Astrocyte (in vitro differentiated cells and primary cell): Measurements from ENCODE around the gene FAP. TPM values are rescaled to one million over a fixed set of nuclear protein-coding genes. Genes with fewer than 3 reads are reported as not detected.

ENCODE experiments used
- DNase-seq: peaks from one replicate; pipeline ENCODE4 v3.0.0-alpha.2; 2010; ENCODE audit warnings: low read depth
- FAIRE-seq: peaks from 2 replicates; lab custom pipeline; 2011; peaks lifted over from hg19 to GRCh38; lab: Jason Lieb, UNC
- H2AFZ ChIP-seq: 2 replicates; pipeline ENCODE4 v1.6.0; 2012; ENCODE audit warnings: low read depth, low read length, inconsistent platforms
- H3K27ac ChIP-seq: 2 replicates; pipeline ENCODE4 v1.5.1; 2011; ENCODE audit warnings: low read depth, low read length, inconsistent platforms
- H3K27me3 ChIP-seq: 2 replicates; pipeline ENCODE4 v1.6.0; 2011; ENCODE audit warnings: low read length, inconsistent platforms; ENCODE audit not compliant: insufficient read depth
- H3K36me3 ChIP-seq: 2 replicates; pipeline ENCODE4 v1.5.1; 2011; ENCODE audit warnings: low read length, inconsistent platforms; ENCODE audit not compliant: insufficient read depth
- H3K4me1 ChIP-seq: 2 replicates; pipeline ENCODE4 v1.5.1; 2011; ENCODE audit warnings: low read length, inconsistent platforms; ENCODE audit not compliant: insufficient read depth
- H3K4me2 ChIP-seq: 2 replicates; pipeline ENCODE4 v1.6.0; 2012; ENCODE audit warnings: low read length, inconsistent platforms
- H3K4me3 ChIP-seq: 2 replicates; pipeline ENCODE4 v1.5.1; 2011; ENCODE audit warnings: low read depth, mild to moderate bottlenecking, low read length, inconsistent platforms; ENCODE audit not compliant: insufficient read depth
- H3K79me2 ChIP-seq: 2 replicates; pipeline ENCODE4 v1.6.0; 2012; ENCODE audit warnings: mild to moderate bottlenecking, low read length, inconsistent platforms; ENCODE audit not compliant: insufficient read depth
- H3K9ac ChIP-seq: 2 replicates; pipeline ENCODE4 v1.6.0; 2012; ENCODE audit warnings: mild to moderate bottlenecking, low read length, inconsistent platforms
- H3K9me3 ChIP-seq: 2 replicates; pipeline ENCODE4 v1.5.1; 2012; ENCODE audit warnings: low read depth, mild to moderate bottlenecking, low read length, inconsistent platforms; ENCODE audit not compliant: insufficient read depth
- H4K20me1 ChIP-seq: 2 replicates; pipeline ENCODE4 v1.6.0; 2012; ENCODE audit warnings: low read length, inconsistent platforms; ENCODE audit not compliant: insufficient read depth
- H3K27ac Mint-ChIP-seq: one replicate; pipeline ENCODE4 v1.8.0; 2021; ENCODE audit warnings: mild to moderate bottlenecking, mixed read lengths; ENCODE audit not compliant: unreplicated experiment
- H3K27me3 Mint-ChIP-seq: one replicate; pipeline ENCODE4 v1.8.0; 2021; ENCODE audit warnings: low read depth, mixed read lengths; ENCODE audit not compliant: unreplicated experiment
- H3K36me3 Mint-ChIP-seq: one replicate; pipeline ENCODE4 v1.8.0; 2021; ENCODE audit warnings: low read depth, mixed read lengths; ENCODE audit not compliant: unreplicated experiment
- H3K4me1 Mint-ChIP-seq: one replicate; pipeline ENCODE4 v1.8.0; 2021; ENCODE audit warnings: low read depth, mixed read lengths; ENCODE audit not compliant: unreplicated experiment
- H3K4me3 Mint-ChIP-seq: one replicate; pipeline ENCODE4 v1.8.0; 2021; ENCODE audit warnings: mild to moderate bottlenecking, moderate library complexity, mixed read lengths; ENCODE audit not compliant: unreplicated experiment
- H3K9me3 Mint-ChIP-seq: one replicate; pipeline ENCODE4 v1.8.0; 2021; ENCODE audit warnings: mild to moderate bottlenecking, mixed read lengths; ENCODE audit not compliant: unreplicated experiment
- EZH2 ChIP-seq: IDR thresholded peaks from 2 replicates; pipeline ENCODE4 v1.6.1; 2012; ENCODE audit warnings: mild to moderate bottlenecking, low read length, inconsistent platforms; ENCODE audit not compliant: insufficient read depth
- total RNA-seq: library from RNA; stranded (reverse); gene quantifications from 2 replicates; pipeline ENCODE4 v1.2.1, GENCODE V29; 2021
- TF ChIP-seq, protein P1 (sequence below): IDR thresholded peaks from 2 replicates; pipeline ENCODE4 v1.5.1; 2011; ENCODE audit warnings: low read depth, mild to moderate bottlenecking, inconsistent platforms, low read length, moderate library complexity; ENCODE audit not compliant: insufficient read depth

The FAP gene
- total RNA-seq, 1 donor from 2014 or later, result 1.3 TPM

DNA sequence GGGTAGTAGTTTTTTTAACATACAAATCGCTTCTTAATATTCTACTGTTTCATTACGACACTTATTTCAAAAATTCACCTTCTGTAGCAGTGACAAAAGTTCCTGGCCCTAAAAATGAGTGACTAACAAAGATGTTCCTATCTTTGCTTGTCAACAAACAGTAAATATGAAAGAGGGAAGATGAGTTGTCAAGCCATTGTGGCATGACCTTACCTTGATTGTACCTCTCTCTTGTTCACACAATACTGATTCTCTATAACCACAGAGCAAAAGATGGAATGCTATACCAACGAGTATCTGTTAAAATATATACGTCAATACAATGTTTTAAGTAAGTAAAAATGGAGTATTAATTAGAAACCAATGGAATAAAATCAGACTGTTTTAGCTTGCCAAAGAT, 76.5 kb downstream of the FAP start:
- TF ChIP-seq, protein P1, sequence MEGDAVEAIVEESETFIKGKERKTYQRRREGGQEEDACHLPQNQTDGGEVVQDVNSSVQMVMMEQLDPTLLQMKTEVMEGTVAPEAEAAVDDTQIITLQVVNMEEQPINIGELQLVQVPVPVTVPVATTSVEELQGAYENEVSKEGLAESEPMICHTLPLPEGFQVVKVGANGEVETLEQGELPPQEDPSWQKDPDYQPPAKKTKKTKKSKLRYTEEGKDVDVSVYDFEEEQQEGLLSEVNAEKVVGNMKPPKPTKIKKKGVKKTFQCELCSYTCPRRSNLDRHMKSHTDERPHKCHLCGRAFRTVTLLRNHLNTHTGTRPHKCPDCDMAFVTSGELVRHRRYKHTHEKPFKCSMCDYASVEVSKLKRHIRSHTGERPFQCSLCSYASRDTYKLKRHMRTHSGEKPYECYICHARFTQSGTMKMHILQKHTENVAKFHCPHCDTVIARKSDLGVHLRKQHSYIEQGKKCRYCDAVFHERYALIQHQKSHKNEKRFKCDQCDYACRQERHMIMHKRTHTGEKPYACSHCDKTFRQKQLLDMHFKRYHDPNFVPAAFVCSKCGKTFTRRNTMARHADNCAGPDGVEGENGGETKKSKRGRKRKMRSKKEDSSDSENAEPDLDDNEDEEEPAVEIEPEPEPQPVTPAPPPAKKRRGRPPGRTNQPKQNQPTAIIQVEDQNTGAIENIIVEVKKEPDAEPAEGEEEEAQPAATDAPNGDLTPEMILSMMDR, result no peak
- no peak for TF ChIP-seq EZH2
- Histone ChIP-seq H3K27me3 (no peaks in the 10 kb centered on the region), H2AFZ (no peak overlapping the region), H3K4me2 (no peak overlapping the region), H3K9me3 (no peaks in the 10 kb centered on the region), H3K4me1 (no peaks in the 10 kb centered on the region), H3K79me2 (no peaks in the 10 kb centered on the region), H4K20me1 (no peaks in the 10 kb centered on the region), H3K36me3 (peaks cover 26% of the 10 kb centered on the region), H3K9ac (no peak overlapping the region), H3K4me3 (no peak overlapping the region), H3K27ac (no peak overlapping the region)
- FAIRE-seq (no peak), DNase-seq (no peak)
- H3K36me3 Mint-ChIP-seq, result no peaks in the 10 kb centered on the region
- H3K27me3 Mint-ChIP-seq, result peaks cover 7% of the 10 kb centered on the region
- no peak overlapping the region for H3K27ac Mint-ChIP-seq
- no peak overlapping the region for H3K4me3 Mint-ChIP-seq
- H3K9me3 Mint-ChIP-seq, result no peaks in the 10 kb centered on the region
- H3K4me1 Mint-ChIP-seq, result no peaks in the 10 kb centered on the region

DNA sequence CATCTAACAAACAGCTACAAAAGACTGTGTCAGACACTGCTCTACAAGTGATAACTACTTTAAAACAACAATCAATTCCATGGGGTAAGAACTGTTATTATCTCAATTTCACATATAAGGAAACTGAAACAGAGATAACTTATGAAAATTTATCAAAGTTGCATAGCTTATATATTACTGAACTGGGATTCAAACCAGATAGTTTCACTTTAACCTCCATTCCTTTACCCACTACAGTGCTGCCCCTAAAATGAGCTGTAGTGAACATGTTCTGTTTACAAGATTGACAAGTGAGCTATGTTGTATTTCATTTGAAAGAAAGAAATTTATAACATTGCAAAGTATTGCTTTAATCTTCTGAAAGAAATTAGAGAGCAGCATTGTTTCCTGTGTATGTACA, 77.1 kb downstream of the FAP start:
- no peak for TF ChIP-seq EZH2
- TF ChIP-seq, protein P1, result no peak

DNA sequence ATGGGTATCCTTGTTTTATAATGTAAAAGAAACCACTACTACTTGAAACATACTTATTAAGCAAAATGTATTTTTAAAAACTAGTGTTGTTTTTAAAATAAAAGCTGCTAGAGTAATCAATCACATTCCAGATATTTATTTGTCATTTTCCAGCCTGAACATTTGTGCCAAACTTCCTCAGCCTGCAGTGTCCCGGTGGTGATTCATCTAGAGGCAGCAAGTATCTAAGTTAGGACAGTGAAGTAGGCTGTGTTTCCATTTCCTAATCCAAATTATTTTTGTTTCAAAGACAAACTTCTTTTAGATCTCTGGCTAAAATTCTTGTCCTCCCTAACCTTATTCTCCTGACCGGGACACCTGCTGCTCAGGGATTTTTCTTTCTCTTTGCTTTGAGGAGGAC, 78.4 kb downstream of the FAP start:
- no peaks in the 10 kb centered on the region for H3K9me3 ChIP-seq
- no peak overlapping the region for H2AFZ ChIP-seq
- H3K36me3 ChIP-seq, result peaks cover 12% of the 10 kb centered on the region
- Mint-ChIP-seq H3K9me3 (no peaks in the 10 kb centered on the region), H3K27ac (no peak overlapping the region), H3K27me3 (peaks cover 7% of the 10 kb centered on the region), H3K4me1 (no peaks in the 10 kb centered on the region), H3K4me3 (no peak overlapping the region), H3K36me3 (no peaks in the 10 kb centered on the region)
- no peaks in the 10 kb centered on the region for H4K20me1 ChIP-seq
- no peak overlapping the region for H3K9ac ChIP-seq
- H3K4me2 ChIP-seq, result no peak overlapping the region
- H3K4me3 ChIP-seq, result no peak overlapping the region
- H3K27me3 ChIP-seq, result no peaks in the 10 kb centered on the region
- no peak overlapping the region for H3K27ac ChIP-seq
- DNase-seq (peak; percentile 27), FAIRE-seq (no peak)
- H3K4me1 ChIP-seq, result no peaks in the 10 kb centered on the region
- H3K79me2 ChIP-seq, result no peaks in the 10 kb centered on the region
- TF ChIP-seq EZH2, result no peak
- TF ChIP-seq, protein P1, result no peak

More for the DNA sequence above, 77.1 kb downstream of the FAP start:
- H3K4me3 Mint-ChIP-seq, result no peak overlapping the region
- no peaks in the 10 kb centered on the region for H3K4me1 Mint-ChIP-seq
- no peak overlapping the region for H3K9ac ChIP-seq
- no peaks in the 10 kb centered on the region for H3K9me3 Mint-ChIP-seq
- no peak for DNase-seq
- H3K27ac Mint-ChIP-seq, result no peak overlapping the region
- no peaks in the 10 kb centered on the region for H3K4me1 ChIP-seq
- H3K27ac ChIP-seq, result no peak overlapping the region
- no peak overlapping the region for H2AFZ ChIP-seq
- H3K4me3 ChIP-seq, result no peak overlapping the region
- peaks cover 7% of the 10 kb centered on the region for H3K27me3 Mint-ChIP-seq
- no peaks in the 10 kb centered on the region for H3K27me3 ChIP-seq
- FAIRE-seq, result no peak
- H3K36me3 ChIP-seq, result peaks cover 24% of the 10 kb centered on the region
- H3K79me2 ChIP-seq, result no peaks in the 10 kb centered on the region
- H4K20me1 ChIP-seq, result no peaks in the 10 kb centered on the region
- no peak overlapping the region for H3K4me2 ChIP-seq
- H3K36me3 Mint-ChIP-seq, result no peaks in the 10 kb centered on the region
- H3K9me3 ChIP-seq, result no peaks in the 10 kb centered on the region
